ENCODE measurements around the gene NOCT.

- no peak for TF ChIP-seq CTCF (IDR thresholded peaks at IDR 0.05)
- no peak for TF ChIP-seq ZFX (IDR thresholded peaks at IDR 0.05; ENCODE audit: borderline replicate concordance)
Measured at GRCh38 chr4:138967313-138967712, 48.3 kb upstream of the NOCT start.

All from 22Rv1 (cell line).